CD4-positive, alpha-beta T cell treated with Interleukin-15 for 1 hour (primary cell): Measurements from ENCODE around the gene KRT7.
"Not testable (repeated sequence)": the region's sequence is repeated elsewhere in the genome, so short reads cannot be mapped to it uniquely, and the experiment has no call there.

ENCODE experiments used
- DNase-seq: peaks from one replicate; pipeline ENCODE4 v3.0.0-alpha.2; 2020

KRT7 gene

GRCh38 chr12:52280796-52281560 lies 47.9 kb downstream of the KRT7 start:
- DNase-seq, result no peak

GRCh38 chr12:52284562-52285171 lies 51.6 kb downstream of the KRT7 start:
- no peak for DNase-seq

- no peak for DNase-seq
Observed at GRCh38 chr12:52285172-52285745, 52.2 kb downstream of the KRT7 start.

GRCh38 chr12:52285851-52286530 lies 52.9 kb downstream of the KRT7 start:
- no peak for DNase-seq

DNA sequence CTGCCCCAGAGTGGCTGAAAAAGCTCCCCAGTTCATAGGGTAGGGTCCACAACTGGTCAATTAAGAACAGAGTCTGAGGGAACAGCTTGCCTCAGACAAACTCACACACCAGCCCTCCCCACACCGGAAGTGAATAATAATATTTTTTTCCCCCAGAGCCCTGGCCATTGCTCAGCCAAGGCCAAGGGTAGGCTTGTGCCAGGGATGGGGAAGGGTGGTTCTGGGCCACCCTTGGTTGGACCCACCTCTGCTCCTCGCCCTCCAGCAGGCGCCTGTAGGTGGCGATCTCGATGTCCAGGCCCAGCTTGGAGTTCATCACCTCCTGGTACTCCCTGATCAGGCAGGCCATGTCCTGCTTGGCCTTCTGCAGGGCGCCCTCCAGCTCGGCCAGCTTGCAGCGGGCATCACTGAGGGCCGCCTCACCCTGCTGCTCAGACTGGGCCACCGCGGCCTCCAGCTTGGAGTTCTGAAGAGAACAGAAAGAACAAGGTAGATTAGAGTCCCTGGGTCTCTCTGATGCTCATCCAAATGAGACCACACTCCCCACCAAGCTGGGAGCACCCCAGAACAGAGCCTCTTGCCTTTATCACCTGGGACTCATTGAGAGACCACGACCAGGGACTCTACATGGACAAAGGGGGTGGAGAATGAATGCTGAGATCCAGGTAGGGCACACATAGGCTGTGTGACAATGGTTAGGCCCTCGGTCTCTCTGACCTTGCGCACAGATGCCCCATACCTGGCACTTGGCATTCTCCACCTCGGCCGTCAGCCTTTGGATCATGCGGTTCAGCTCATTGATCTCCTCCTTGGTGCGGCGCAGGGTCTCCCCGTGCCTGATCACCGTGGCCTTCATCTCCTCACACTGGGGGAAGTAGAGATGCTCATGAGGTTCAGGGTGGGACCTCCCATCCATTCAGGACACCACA lies 54.1 kb downstream of the KRT7 start:
- DNase-seq, result not testable (repeated sequence)

DNA sequence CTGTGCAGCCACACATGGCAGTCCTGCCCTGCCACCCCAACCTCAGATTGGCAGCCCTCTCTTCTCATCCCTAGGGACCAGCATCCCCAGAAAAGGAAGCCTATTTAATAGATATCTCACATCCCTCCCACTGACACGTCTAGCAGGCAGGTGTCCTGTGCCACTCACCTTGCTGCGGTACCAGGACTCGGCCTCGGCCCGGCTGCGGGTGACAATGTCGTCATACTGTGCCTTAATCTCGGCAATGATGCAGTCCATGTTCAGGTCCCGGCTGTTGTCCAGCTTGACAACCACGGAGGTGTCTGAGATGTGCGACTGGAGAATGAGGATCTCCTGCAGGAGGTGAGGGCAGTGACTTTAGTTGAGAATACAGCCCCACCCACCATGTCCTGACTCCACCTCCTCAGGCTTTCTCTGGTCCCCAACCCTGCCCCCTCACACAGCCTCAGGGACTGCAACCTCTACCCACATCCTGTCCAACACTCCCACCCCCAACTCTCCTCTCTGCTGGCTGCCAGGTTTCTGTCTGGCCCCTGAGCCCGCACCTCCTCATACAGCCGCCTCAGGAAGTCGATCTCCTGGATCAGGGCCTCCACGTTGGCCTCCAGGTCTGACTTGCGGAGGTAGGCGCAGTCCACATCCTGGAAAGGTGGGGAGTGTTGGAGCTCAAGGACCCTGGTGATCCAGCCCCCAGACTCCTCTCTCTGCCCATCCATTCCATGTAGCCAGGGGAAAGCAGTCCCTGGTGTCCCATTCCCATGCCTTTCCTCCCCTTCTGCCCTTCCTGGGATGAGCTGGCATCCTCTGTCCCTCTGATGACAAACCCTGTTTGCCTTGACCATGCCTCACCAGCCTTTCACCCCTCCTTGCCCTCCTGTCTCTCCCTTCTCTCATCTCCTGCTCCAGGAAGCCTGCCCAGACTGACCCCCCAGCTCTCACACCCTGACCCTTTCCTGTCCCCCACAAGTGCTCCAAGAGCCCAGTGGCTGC lies 55.1 kb downstream of the KRT7 start:
- not testable (repeated sequence) for DNase-seq

GRCh38 chr12:52290483-52291134 lies 57.6 kb downstream of the KRT7 start:
- DNase-seq, result not testable (repeated sequence)

- DNase-seq, result no peak
Observed at GRCh38 chr12:52291267-52291935, 58.4 kb downstream of the KRT7 start, which contains the start of gene KRT81. KRT81 (minus strand) TSS chr12:52291534; CDS start chr12:52291465, 69 bp downstream.

GRCh38 chr12:52293926-52294325 lies 60.9 kb downstream of the KRT7 start:
- DNase-seq, result no peak

- DNase-seq, result no peak
Observed at GRCh38 chr12:52294803-52295202, 61.8 kb downstream of the KRT7 start.

DNA sequence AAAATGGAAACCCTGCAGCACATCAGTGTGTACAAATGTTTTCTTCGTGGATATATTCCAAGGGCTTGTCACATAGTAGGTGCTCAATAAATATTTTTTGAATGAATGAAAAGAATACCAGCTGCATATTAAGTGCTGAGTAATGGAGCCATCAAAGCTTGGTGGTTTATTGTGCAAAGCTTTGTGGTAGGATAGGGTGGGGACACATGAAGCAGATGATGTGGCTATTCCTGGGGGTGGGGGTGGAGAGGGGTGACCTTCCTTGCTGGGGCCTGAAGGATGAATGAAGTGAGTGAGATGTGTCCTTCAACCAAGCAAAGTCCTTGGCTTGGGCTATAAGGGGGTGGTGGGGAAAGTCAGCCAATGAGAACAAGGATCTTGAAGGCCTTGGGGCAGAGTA lies 62.6 kb downstream of the KRT7 start:
- DNase-seq, result no peak

- DNase-seq, result no peak
Observed at GRCh38 chr12:52296572-52297215, 63.7 kb downstream of the KRT7 start.
